IMR-90 (cell line): ENCODE results near the gene APOBEC3F. TPM values are rescaled to one million over a fixed set of nuclear protein-coding genes. Genes with fewer than 3 reads are reported as not detected.
A peak's percentile ranks its signal among the peaks of the same experiment; 100 is the strongest.

Source experiments
- ATAC-seq: fragments of 200-7000 bp; cut with Tn5 transposase; 2 replicates; pipeline ENCODE4 v1.9.1; 2020; ENCODE audit warnings: low read depth, mild to moderate bottlenecking, moderate library complexity
- BruUV-seq: library from RNA; stranded (reverse); fragments of 400-500 nt; replicated peaks from 2 replicates; lab custom pipeline; 2021; lab: Mats Ljungman, UMichigan
- CTCF ChIA-PET: fragments of 300-600 bp; formaldehyde crosslinking; extraction: SDS; loops from one replicate; lab custom pipeline; 2021; ENCODE audit warnings: antibody characterized with exemption; lab: Yijun Ruan, JAX
- POLR2A ChIA-PET: fragments of 300-600 bp; sonication (Branson Sonifier 250); formaldehyde crosslinking; loops from one replicate; lab custom pipeline; 2022; ENCODE audit warnings: antibody characterized with exemption; ENCODE audit not compliant: unreplicated experiment; lab: Charles Lee
- DNase-seq: peaks from one replicate; pipeline ENCODE4 v3.0.0; 2013
- H2AFZ ChIP-seq: replicated peaks from 2 replicates; pipeline ENCODE3; 2013; ENCODE audit warnings: low read length, mild to moderate bottlenecking; ENCODE audit not compliant: poor library complexity
- H2AK5ac ChIP-seq: 2 replicates; pipeline ENCODE4 v1.6.1; 2013; ENCODE audit warnings: low read depth, low read length, inconsistent platforms
- H2AK9ac ChIP-seq: replicated peaks from 2 replicates; pipeline ENCODE3; 2013; ENCODE audit warnings: mild to moderate bottlenecking, low read depth, low read length, moderate library complexity; ENCODE audit not compliant: poor library complexity
- H2BK120ac ChIP-seq: 2 replicates; pipeline ENCODE4 v1.6.1; 2013; ENCODE audit warnings: low read depth, low read length, inconsistent platforms
- H2BK15ac ChIP-seq: 3 replicates; pipeline ENCODE4 v1.6.1; 2013; ENCODE audit warnings: low read depth, low read length, inconsistent platforms
- H2BK20ac ChIP-seq: 2 replicates; pipeline ENCODE4 v1.6.1; 2013; ENCODE audit warnings: low read depth, mild to moderate bottlenecking, inconsistent platforms, low read length, moderate library complexity
- H2BK5ac ChIP-seq: 2 replicates; pipeline ENCODE4 v1.6.1; 2013; ENCODE audit warnings: mild to moderate bottlenecking, low read depth, low read length, inconsistent platforms; ENCODE audit not compliant: poor library complexity, severe bottlenecking
- H3K14ac ChIP-seq: replicated peaks from 2 replicates; pipeline ENCODE4 v1.6.1; 2013; ENCODE audit warnings: low read depth, low read length, inconsistent platforms
- H3K18ac ChIP-seq: 2 replicates; pipeline ENCODE4 v1.6.1; 2013; ENCODE audit warnings: low read depth, low read length, control low read depth
- H3K23ac ChIP-seq: 2 replicates; pipeline ENCODE4 v1.6.1; 2013; ENCODE audit warnings: low read depth, low read length, inconsistent platforms
- H3K27ac ChIP-seq: 2 replicates; pipeline ENCODE4 v1.5.1; 2013; ENCODE audit warnings: mild to moderate bottlenecking, control low read depth, low read length; ENCODE audit not compliant: insufficient read depth
- H3K27me3 ChIP-seq: 2 replicates; pipeline ENCODE4 v1.6.1; 2013; ENCODE audit warnings: low read length; ENCODE audit not compliant: control insufficient read depth, insufficient read depth
- H3K36me3 ChIP-seq: 2 replicates; pipeline ENCODE4 v1.6.1; 2013; ENCODE audit warnings: low read length, mixed read lengths; ENCODE audit not compliant: control insufficient read depth, insufficient read depth
- H3K4ac ChIP-seq: 2 replicates; pipeline ENCODE4 v1.6.1; 2013; ENCODE audit warnings: low read depth, low read length, inconsistent platforms
- H3K4me1 ChIP-seq: 2 replicates; pipeline ENCODE4 v1.6.1; 2013; ENCODE audit warnings: low read length, mixed read lengths; ENCODE audit not compliant: control insufficient read depth, insufficient read depth
- H3K4me2 ChIP-seq: 2 replicates; pipeline ENCODE4 v1.6.1; 2013; ENCODE audit warnings: low read depth, mild to moderate bottlenecking, control low read depth, low read length, moderate library complexity
- H3K4me3 ChIP-seq: 2 replicates; pipeline ENCODE4 v1.5.1; 2013; ENCODE audit warnings: low read depth, mild to moderate bottlenecking, control low read depth, low read length, moderate library complexity; ENCODE audit not compliant: insufficient read depth
- H3K56ac ChIP-seq: 2 replicates; pipeline ENCODE4 v1.6.1; 2013; ENCODE audit warnings: low read length, inconsistent platforms; ENCODE audit not compliant: insufficient read depth; ENCODE audit errors: extremely low read depth
- H3K79me1 ChIP-seq, 2 experiments: 2 replicates each; pipeline ENCODE4 v1.6.1; 2013; ENCODE audit warnings: low read length in 2 of 2, inconsistent platforms in 1 of 2, low read depth in 1 of 2
- H3K9ac ChIP-seq: 2 replicates; pipeline ENCODE4 v1.6.1; 2013; ENCODE audit warnings: low read depth, low read length, control low read depth
- H3K9me1 ChIP-seq: 2 replicates; pipeline ENCODE4 v1.6.1; 2013; ENCODE audit warnings: low read length, inconsistent platforms; ENCODE audit not compliant: insufficient read depth
- H3K9me3 ChIP-seq: 2 replicates; pipeline ENCODE4 v1.6.1; 2013; ENCODE audit warnings: low read length; ENCODE audit not compliant: control insufficient read depth, insufficient read depth
- H4K20me1 ChIP-seq: 2 replicates; pipeline ENCODE4 v1.6.1; 2013; ENCODE audit warnings: low read length, inconsistent platforms; ENCODE audit not compliant: insufficient read depth
- H4K5ac ChIP-seq: 2 replicates; pipeline ENCODE4 v1.6.1; 2013; ENCODE audit warnings: mild to moderate bottlenecking, low read depth, low read length, control low read depth
- H4K8ac ChIP-seq, 2 experiments: 2 replicates each; pipeline ENCODE4 v1.6.1; 2013; ENCODE audit warnings: low read depth in 2 of 2, low read length in 2 of 2, control low read depth in 1 of 2, inconsistent platforms in 1 of 2
- H4K91ac ChIP-seq: 2 replicates; pipeline ENCODE4 v1.6.1; 2013; ENCODE audit warnings: low read depth, low read length, inconsistent platforms; ENCODE audit not compliant: insufficient read depth
- MAZ ChIP-seq: IDR thresholded peaks from 2 replicates; pipeline ENCODE4 v1.6.1; 2012; ENCODE audit warnings: low read depth, mild to moderate bottlenecking, low read length, improper control_type of control experiment, moderate library complexity, borderline replicate concordance
- RAD21 ChIP-seq: IDR thresholded peaks from 2 replicates; pipeline ENCODE4 v1.6.1; 2012; ENCODE audit warnings: low read length, improper control_type of control experiment
- RCOR1 ChIP-seq: IDR thresholded peaks from 2 replicates; pipeline ENCODE4 v1.6.1; 2012; ENCODE audit warnings: mild to moderate bottlenecking, low read length, improper control_type of control experiment; ENCODE audit not compliant: insufficient replicate concordance
- RFX5 ChIP-seq: IDR thresholded peaks from 2 replicates; pipeline ENCODE4 v1.8.0; 2012; ENCODE audit warnings: low read depth, mild to moderate bottlenecking, low read length, moderate library complexity
- SMC3 ChIP-seq: fragments of 150-350 bp; IDR thresholded peaks from 2 replicates; pipeline ENCODE4 v1.6.1; 2016; ENCODE audit warnings: low read depth, mild to moderate bottlenecking, antibody characterized with exemption, low read length, moderate library complexity
- WGBS, 2 experiments: methylation state at CpG; one replicate each; pipeline versions ENCODE4 v1.1.5 to v1.1.7; 2013; ENCODE audit warnings: missing lambda C conversion rate in 2 of 2; ENCODE audit not compliant: insufficient read length in 1 of 2; ENCODE audit errors: extremely low coverage in 2 of 2; 5-methylcytosine and 5-hydroxymethylcytosine counted together
- dilution Hi-C: fragments of 300-500 bp; cut with HindIII; formaldehyde crosslinking; loops from one replicate; pipeline ENCODE4 v1.14.3; 2018; ENCODE audit warnings: low sequenced_read_pairs; ENCODE audit not compliant: unreplicated experiment
- in situ Hi-C: fragments of 300-500 bp; cut with MboI; formaldehyde crosslinking; loops from 3 replicates; pipeline ENCODE4 v1.14.3; 2019; ENCODE audit warnings: low sequenced_read_pairs, inconsistent platforms, mixed read lengths
- intact Hi-C: fragments of 100-400 bp; cut with micrococcal nuclease; formaldehyde crosslinking; loops from 2 replicates; pipeline ENCODE4 v1.10.0; 2022
- polyA plus RNA-seq, 3 experiments: library from polyadenylated mRNA; depleted of rRNA; stranded (reverse); fragments of >200 nt; gene quantifications; 2 replicates each; pipeline ENCODE4 v1.2.3, GENCODE V29; 2012; ENCODE audit warnings: low replicate concordance in 1 of 3
- total RNA-seq: library from RNA; depleted of rRNA; stranded (reverse); fragments of >200 nt; gene quantifications from 2 replicates; pipeline ENCODE4 v1.2.3, GENCODE V29; 2012
- TF ChIP-seq, protein P1 (sequence below): fragments of 150-350 bp; IDR thresholded peaks from 2 replicates; pipeline ENCODE4 v1.6.1; 2016; ENCODE audit warnings: low read depth, mild to moderate bottlenecking, low read length, moderate library complexity, borderline replicate concordance

Gene APOBEC3F
- total and polyA plus RNA-seq, 2 of the 4 experiments (the other 2 are of a cell fraction): 3.4 to 8.3 TPM

DNA sequence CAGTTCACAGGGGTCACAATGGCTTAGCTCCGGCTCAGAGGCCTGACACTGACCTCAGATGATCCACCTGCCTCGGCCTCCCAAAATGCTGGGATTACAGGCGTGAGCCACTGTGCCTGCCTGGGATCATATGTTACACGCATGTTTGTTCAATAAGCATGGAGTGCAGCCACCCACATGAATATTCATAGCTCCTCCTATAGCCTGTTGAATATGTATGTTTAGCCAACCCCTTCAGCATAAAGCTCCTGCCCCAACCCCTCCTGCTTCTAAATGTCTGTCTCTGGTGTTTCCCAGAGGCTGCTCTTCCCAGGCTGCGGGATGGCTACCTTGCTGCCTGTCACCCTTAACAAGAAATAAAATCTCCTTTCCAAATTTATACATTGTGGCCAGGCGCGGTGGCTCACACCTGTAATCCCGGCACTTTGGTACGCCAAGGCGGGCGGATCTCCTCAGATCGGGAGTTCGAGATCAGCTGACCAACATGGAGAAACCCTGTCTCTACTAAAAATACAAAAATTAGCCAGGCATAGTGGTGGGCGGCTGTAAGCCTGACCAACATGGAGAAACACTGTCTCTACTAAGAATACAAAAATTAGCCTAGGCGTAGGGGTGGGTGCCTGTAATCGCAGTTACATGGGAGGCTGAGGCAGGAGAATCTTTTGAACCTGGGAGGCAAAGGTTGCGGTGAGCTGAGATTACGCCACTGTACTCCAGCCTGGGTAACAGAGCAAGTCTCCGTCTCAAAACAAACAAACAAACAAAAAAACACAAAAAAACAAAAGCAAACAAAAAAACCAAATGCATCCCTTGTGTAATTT lies 1.1 kb upstream of the APOBEC3F start:
- Histone ChIP-seq H2AK9ac (no peak overlapping the region), H3K79me1 (peaks cover 15 to 16% of the 10 kb centered on the region in 2 experiments), H4K5ac (no peak overlapping the region; the same call in 1 of the 2 replicates), H3K27ac (no peak overlapping the region), H3K18ac (no peak overlapping the region), H4K8ac (peak overlapping the region; percentile 54 to 92; a peak in 2 of 4 replicates), H3K4ac (peak overlapping the region; percentile 42; the same call in 1 of the 2 replicates), H2BK20ac (no peak overlapping the region), H3K4me1 (peaks cover 3% of the 10 kb centered on the region; the same call in 1 of the 2 replicates), H3K27me3 (no peaks in the 10 kb centered on the region), H2BK120ac (no peak overlapping the region), H3K4me2 (no peak overlapping the region), H3K9me1 (peaks cover 4% of the 10 kb centered on the region), H3K36me3 (peaks cover 8% of the 10 kb centered on the region), H3K56ac (no peak overlapping the region), H3K23ac (no peak overlapping the region), H3K4me3 (no peak overlapping the region), H3K14ac (no peak overlapping the region), H2AFZ (no peak overlapping the region), H4K20me1 (no peaks in the 10 kb centered on the region), H3K9me3 (no peaks in the 10 kb centered on the region), H3K9ac (no peak overlapping the region), H4K91ac (no peak overlapping the region), H2BK5ac (no peak overlapping the region), H2AK5ac (no peak overlapping the region; the same call in 1 of the 2 replicates), H2BK15ac (no peak overlapping the region)
- ChIA-PET POLR2A (no interaction called here), CTCF (no interaction called here)
- ATAC-seq (no peak), DNase-seq (no peak)
- TF ChIP-seq SMC3 (no peak), RCOR1 (no peak), RFX5 (no peak), RAD21 (no peak), MAZ (no peak)
- TF ChIP-seq, protein P1, sequence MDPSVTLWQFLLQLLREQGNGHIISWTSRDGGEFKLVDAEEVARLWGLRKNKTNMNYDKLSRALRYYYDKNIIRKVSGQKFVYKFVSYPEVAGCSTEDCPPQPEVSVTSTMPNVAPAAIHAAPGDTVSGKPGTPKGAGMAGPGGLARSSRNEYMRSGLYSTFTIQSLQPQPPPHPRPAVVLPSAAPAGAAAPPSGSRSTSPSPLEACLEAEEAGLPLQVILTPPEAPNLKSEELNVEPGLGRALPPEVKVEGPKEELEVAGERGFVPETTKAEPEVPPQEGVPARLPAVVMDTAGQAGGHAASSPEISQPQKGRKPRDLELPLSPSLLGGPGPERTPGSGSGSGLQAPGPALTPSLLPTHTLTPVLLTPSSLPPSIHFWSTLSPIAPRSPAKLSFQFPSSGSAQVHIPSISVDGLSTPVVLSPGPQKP: no peak
- dilution Hi-C loops (no loop called here), intact Hi-C loops (no loop called here), in situ Hi-C loops (no loop called here)
- no TSS peak for BruUV-seq
- 90% methylated on average over 9 of the region's 19 CpGs; no CpG with 5 or more reads in 1 of the 2 experiments for WGBS, 2 experiments
